ENCODE measurements around the gene SKA2.
A peak's percentile ranks its signal among the peaks of the same experiment; 100 is the strongest.
"Not testable (repeated sequence)": the region's sequence is repeated elsewhere in the genome, so short reads cannot be mapped to it uniquely, and the experiment has no call there.

SKA2 gene

GRCh38 chr17:59097876-59098275 lies 57.1 kb downstream of the SKA2 start:
- ATAC-seq (replicated peaks) (no peak), DNase-seq (no peak)
- no peak overlapping the region for H3K27ac Mint-ChIP-seq
- peaks cover 9 to 10% of the 10 kb centered on the region in 2 donors for H3K4me1 Mint-ChIP-seq
- H3K27me3 Mint-ChIP-seq = no peaks in the 10 kb centered on the region
- H3K36me3 Mint-ChIP-seq = peaks cover 25 to 35% of the 10 kb centered on the region in 2 donors
- peaks cover 0 to 1% of the 10 kb centered on the region in 2 donors for H3K9me3 Mint-ChIP-seq
- H3K4me3 Mint-ChIP-seq = no peak overlapping the region

DNA sequence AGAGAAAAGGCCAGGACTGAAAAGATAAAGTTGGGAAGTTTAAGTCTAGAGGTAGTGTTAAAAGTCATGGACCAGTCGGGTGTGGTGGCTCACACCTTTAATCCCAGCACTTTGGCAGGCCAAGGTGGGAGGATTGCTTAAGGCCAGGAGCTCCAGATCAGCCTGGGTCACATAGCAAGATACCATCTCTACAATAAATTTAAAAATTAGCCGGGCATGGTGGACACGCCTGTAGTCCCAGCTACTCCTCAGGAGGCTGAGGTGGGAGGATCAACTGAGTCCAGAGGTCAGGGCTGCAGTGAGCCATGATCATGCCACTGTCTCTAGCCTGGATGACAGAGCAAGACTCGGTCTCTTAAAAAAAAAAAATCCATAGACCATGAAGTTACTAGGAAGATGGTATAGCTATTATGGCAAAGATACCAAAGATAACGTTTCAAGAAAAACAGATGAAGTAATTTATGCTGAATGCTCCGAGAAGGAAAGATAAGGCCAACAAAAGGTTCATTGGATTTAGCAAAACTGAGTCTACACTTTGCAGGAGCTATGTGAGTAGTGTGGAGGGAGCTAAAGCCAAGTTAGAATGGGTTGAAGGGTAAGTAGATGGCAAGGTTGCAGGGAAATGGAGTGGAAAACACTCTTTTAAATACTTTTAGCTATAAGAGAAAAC lies 60.0 kb downstream of the SKA2 start:
- H3K4me1 Mint-ChIP-seq = peaks cover 9% of the 10 kb centered on the region in 2 donors
- no peak overlapping the region for H3K4me3 Mint-ChIP-seq
- no peak for ATAC-seq (replicated peaks)
- DNase-seq = no peak
- H3K27me3 Mint-ChIP-seq = no peaks in the 10 kb centered on the region
- peaks cover 16 to 21% of the 10 kb centered on the region in 2 donors for H3K36me3 Mint-ChIP-seq
- H3K9me3 Mint-ChIP-seq = peaks cover 0 to 1% of the 10 kb centered on the region in 2 donors
- H3K27ac Mint-ChIP-seq = no peak overlapping the region

DNA sequence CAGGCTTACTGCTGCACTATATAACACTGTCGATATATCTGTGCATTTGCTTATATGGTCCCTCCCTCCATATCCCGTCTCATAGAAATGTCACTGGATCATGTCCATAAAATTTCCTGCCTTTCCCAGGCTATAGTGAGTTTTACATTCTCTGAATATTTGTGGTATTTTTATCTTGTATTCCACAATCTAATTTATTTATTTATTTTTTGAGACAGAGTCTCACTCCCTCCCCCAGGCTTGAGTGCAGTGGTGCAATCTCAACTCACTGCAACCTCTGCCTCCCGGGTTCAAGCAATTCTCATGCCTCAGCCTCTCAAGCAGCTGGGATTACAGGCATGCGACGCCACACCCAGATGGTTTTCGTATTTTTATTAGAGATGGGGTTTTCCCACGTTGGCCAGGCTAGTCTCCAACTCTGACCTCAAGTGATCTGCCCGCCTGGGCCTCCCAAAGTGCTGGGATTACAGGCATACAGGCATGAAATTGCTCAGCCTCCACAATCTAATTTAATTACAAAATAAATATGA lies 61.2 kb downstream of the SKA2 start:
- no peak overlapping the region for H3K27ac Mint-ChIP-seq
- peaks cover 15 to 20% of the 10 kb centered on the region in 2 donors for H3K36me3 Mint-ChIP-seq
- ATAC-seq (replicated peaks) (no peak), DNase-seq (no peak)
- H3K4me1 Mint-ChIP-seq = peaks cover 8 to 9% of the 10 kb centered on the region in 2 donors
- H3K4me3 Mint-ChIP-seq = no peak overlapping the region
- H3K27me3 Mint-ChIP-seq = no peaks in the 10 kb centered on the region
- peaks cover 0 to 1% of the 10 kb centered on the region in 2 donors for H3K9me3 Mint-ChIP-seq

GRCh38 chr17:59093145-59093701 lies 61.8 kb downstream of the SKA2 start:
- no peaks in the 10 kb centered on the region for H3K27me3 Mint-ChIP-seq
- H3K36me3 Mint-ChIP-seq = peaks cover 14 to 19% of the 10 kb centered on the region in 2 donors
- H3K4me1 Mint-ChIP-seq = peaks cover 8 to 9% of the 10 kb centered on the region in 2 donors
- DNase-seq = no peak
- no peak overlapping the region for H3K4me3 Mint-ChIP-seq
- H3K27ac Mint-ChIP-seq = no peak overlapping the region
- H3K9me3 Mint-ChIP-seq = peaks cover 0 to 1% of the 10 kb centered on the region in 2 donors
- no peak for ATAC-seq (replicated peaks)

DNA sequence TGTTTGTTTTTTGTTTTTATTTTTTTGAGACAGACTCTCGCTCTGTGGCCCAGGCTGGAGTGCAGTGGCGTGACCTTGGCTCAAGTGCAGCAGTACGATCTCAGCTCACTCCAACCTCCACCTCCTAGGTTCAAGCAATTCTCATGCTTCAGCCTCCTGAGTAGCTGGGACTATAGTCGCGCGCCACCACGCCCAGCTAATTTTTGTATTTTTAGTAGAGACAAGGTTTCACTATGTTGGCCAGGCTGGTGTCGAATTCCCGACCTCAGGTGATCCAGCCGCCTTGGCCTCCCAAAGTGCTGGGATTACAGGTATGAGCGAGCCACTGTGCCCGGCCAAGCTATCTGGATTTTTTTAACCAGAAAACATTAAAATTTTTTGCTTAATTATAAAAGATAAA lies 64.4 kb downstream of the SKA2 start:
- not testable (repeated sequence) for DNase-seq; H3K9me3 Mint-ChIP-seq; H3K4me1 Mint-ChIP-seq; ATAC-seq (replicated peaks); H3K4me3 Mint-ChIP-seq; H3K27me3 Mint-ChIP-seq; H3K27ac Mint-ChIP-seq
- peaks cover 14 to 19% of the 10 kb centered on the region in 2 donors for H3K36me3 Mint-ChIP-seq

DNA sequence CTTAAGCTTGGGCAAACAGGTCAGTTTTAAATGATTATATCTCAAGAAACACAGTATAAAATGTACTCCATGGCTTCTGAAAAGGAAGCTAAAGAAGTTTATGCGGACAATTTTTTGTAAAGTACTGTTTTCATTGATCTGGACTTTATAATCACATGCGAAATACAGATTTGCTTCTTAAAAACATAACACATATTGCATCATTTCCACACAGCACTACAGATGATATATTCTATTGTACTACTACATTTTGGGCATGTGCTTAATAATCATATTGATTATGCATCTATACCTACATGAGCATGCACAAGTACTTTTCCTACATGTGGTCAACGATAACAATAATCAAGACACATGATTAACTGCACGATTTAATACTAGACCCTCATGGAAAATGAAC lies 70.8 kb downstream of the SKA2 start:
- no peak overlapping the region for H3K4me3 Mint-ChIP-seq
- H3K36me3 Mint-ChIP-seq = peaks cover 23 to 41% of the 10 kb centered on the region in 2 donors
- ATAC-seq (replicated peaks) (no peak), DNase-seq (no peak)
- H3K27me3 Mint-ChIP-seq = no peaks in the 10 kb centered on the region
- H3K27ac Mint-ChIP-seq = no peak overlapping the region
- H3K9me3 Mint-ChIP-seq = no peaks in the 10 kb centered on the region
- peaks cover 0 to 2% of the 10 kb centered on the region in 2 donors for H3K4me1 Mint-ChIP-seq

GRCh38 chr17:59074494-59074893 lies 80.5 kb downstream of the SKA2 start:
- peaks cover 27 to 35% of the 10 kb centered on the region in 2 donors for H3K36me3 Mint-ChIP-seq

GRCh38 chr17:59073972-59074371 lies 81.0 kb downstream of the SKA2 start:
- DNase-seq (no peak), ATAC-seq (replicated peaks) (no peak)
- H3K27me3 Mint-ChIP-seq = no peaks in the 10 kb centered on the region
- no peaks in the 10 kb centered on the region for H3K9me3 Mint-ChIP-seq
- no peaks in the 10 kb centered on the region for H3K4me1 Mint-ChIP-seq
- no peak overlapping the region for H3K4me3 Mint-ChIP-seq
- peaks cover 27 to 35% of the 10 kb centered on the region in 2 donors for H3K36me3 Mint-ChIP-seq
- H3K27ac Mint-ChIP-seq = no peak overlapping the region

More at GRCh38 chr17:59074494-59074893, 80.5 kb downstream of the SKA2 start:
- Mint-ChIP-seq H3K27ac (no peak overlapping the region), H3K27me3 (no peaks in the 10 kb centered on the region), H3K4me3 (no peak overlapping the region), H3K9me3 (no peaks in the 10 kb centered on the region), H3K4me1 (no peaks in the 10 kb centered on the region)
- DNase-seq (no peak), ATAC-seq (replicated peaks) (no peak)

- no peaks in the 10 kb centered on the region for H3K27me3 Mint-ChIP-seq
- H3K9me3 Mint-ChIP-seq = no peaks in the 10 kb centered on the region
- H3K4me3 Mint-ChIP-seq = no peak overlapping the region
- no peak overlapping the region for H3K27ac Mint-ChIP-seq
- peaks cover 0 to 6% of the 10 kb centered on the region in 2 donors for H3K4me1 Mint-ChIP-seq
- peaks cover 34 to 42% of the 10 kb centered on the region in 2 donors for H3K36me3 Mint-ChIP-seq
- no peak for ATAC-seq (replicated peaks)
- no peak for DNase-seq
Observed at GRCh38 chr17:59069856-59070255, 85.1 kb downstream of the SKA2 start.

DNA sequence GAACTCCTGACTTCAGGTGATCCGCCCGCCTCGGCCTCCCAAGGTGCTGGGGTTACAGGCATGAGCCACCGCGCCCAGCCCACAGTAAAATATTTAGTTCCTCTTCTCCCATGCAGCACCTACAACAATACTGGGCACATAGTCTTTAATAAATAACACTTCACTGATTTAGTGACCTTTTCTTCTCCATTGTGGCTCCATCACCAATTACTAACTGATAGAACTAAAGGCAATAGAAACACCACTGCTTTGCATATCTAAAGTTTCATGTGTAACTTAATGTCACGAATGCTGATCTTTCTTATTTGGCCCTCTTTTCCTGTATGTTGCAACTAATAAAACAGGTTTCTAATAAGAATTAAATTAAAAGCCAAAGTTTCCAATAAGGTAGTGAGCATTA lies 87.2 kb downstream of the SKA2 start:
- Mint-ChIP-seq H3K4me1 (peaks cover 0 to 6% of the 10 kb centered on the region in 2 donors), H3K27ac (no peak overlapping the region), H3K27me3 (no peaks in the 10 kb centered on the region), H3K4me3 (no peak overlapping the region), H3K9me3 (no peaks in the 10 kb centered on the region), H3K36me3 (peaks cover 38 to 47% of the 10 kb centered on the region in 2 donors)
- ATAC-seq (replicated peaks) (peak; percentile 48 to 59), DNase-seq (no peak)

GRCh38 chr17:59067340-59067739 lies 87.6 kb downstream of the SKA2 start:
- DNase-seq = no peak
- ATAC-seq (replicated peaks) = no peak
- Mint-ChIP-seq H3K4me3 (no peak overlapping the region), H3K36me3 (peaks cover 41 to 52% of the 10 kb centered on the region in 2 donors), H3K27me3 (no peaks in the 10 kb centered on the region), H3K27ac (no peak overlapping the region), H3K9me3 (no peaks in the 10 kb centered on the region), H3K4me1 (peaks cover 0 to 6% of the 10 kb centered on the region in 2 donors)

- H3K36me3 Mint-ChIP-seq = peaks cover 35 to 47% of the 10 kb centered on the region in 2 donors
- no peak overlapping the region for H3K27ac Mint-ChIP-seq
- DNase-seq (no peak), ATAC-seq (replicated peaks) (no peak)
- no peaks in the 10 kb centered on the region for H3K27me3 Mint-ChIP-seq
- peaks cover 0 to under 1% of the 10 kb centered on the region in 2 donors for H3K4me1 Mint-ChIP-seq
- H3K9me3 Mint-ChIP-seq = no peaks in the 10 kb centered on the region
- H3K4me3 Mint-ChIP-seq = no peak overlapping the region
Observed at GRCh38 chr17:59062509-59062908, 92.5 kb downstream of the SKA2 start.

Measured in stimulated activated naive B cell treated with anti-CD40 and anti-IgM and Interleukin-4, amounts not matched to agents 10 μg/mL and 1 μg/mL and 100 μg/mL, for 72 hours (primary cell).